NCI-H1105 treated with DMSO at 0.1 percent for 48 hours (cell line): ENCODE data around the gene LDB2.
A peak's percentile ranks its signal among the peaks of the same experiment; 100 is the strongest.

ENCODE experiments used
- DNase-seq: peaks from one replicate; lab custom pipeline; 2025; lab: John Stamatoyannopoulos, UW

The LDB2 gene

GRCh38 chr4:16802044-16802443 is 96.4 kb downstream of the LDB2 start:
- DNase-seq = no peak

DNA sequence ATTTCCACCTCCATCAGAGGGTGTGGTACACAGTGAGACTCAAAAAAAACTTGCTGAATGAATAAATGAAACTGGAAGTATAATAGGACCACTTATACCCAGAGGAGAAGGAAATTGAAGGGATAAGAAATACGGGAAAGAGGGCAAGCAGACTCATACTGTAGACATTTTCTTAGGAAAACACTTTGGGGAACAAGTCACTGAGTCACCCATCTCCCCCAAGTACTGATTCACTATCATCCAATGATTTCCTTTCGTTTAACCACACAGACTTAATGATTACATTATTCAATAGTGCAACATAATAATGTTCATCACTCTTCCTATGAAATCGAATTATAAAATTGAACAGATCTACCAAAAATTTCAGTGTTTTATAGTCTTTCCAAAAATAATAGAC is 97.1 kb downstream of the LDB2 start:
- no peak for DNase-seq

- DNase-seq = no peak
Measured at GRCh38 chr4:16794816-16795445, 103.5 kb downstream of the LDB2 start.

- no peak for DNase-seq
Measured at GRCh38 chr4:16791460-16791859, 107.0 kb downstream of the LDB2 start.

DNA sequence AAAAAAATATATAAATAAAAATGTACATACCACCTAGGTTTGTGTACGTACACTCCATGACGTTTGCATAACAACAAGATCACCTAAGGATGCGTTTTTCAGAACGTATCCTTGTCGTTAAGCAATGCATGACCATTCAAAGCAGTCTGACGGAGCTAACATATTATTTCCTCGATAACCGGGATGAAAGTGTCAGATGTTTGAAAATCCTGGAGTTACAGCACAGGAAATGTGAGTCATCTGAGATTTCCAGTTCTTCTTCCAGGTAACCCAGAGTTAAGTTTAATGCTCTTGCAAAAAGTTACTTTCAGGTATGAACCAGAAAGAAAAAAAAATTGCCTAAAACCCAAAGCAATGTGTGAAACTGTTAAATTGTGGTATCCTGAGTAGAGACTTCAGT is 107.9 kb downstream of the LDB2 start:
- no peak for DNase-seq

GRCh38 chr4:16788868-16789267 is 109.6 kb downstream of the LDB2 start:
- no peak for DNase-seq

DNA sequence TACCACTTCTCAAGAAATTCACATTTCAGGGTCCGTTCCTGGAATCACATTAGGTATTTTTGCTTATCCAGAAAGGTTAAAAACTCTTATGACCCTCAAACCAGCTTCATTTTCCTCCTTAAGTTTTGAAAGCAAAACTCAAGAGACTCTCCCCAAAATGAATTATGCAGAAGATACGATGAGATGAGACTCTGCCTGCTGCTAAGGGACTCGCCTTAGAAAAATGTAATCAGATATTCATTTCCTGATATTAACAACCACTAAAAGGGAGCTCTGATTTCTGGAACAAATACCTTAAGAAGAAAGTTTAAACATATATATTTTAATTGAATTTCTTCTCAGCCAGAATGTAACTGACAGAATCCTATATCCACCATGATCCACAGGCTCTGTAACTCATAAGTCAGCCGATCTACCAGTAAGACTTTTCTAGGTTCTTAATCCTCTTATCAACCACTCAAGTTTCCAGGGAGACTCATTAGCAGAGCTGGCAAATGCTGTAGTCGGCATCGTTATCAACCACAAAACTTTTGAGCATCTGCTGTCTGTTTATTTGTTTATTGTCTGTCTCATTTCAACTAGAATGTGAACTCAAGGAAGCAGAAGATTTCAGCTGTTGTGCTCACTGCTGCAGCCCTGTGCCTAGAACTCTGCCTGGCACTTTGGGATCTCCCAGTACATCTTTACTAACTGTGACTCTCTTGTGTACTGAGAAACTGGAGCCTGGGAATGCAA is 112.5 kb downstream of the LDB2 start:
- no peak for DNase-seq

- DNase-seq = no peak
Measured at GRCh38 chr4:16783119-16783518, 115.3 kb downstream of the LDB2 start.

GRCh38 chr4:16779028-16779675 is 119.3 kb downstream of the LDB2 start:
- DNase-seq = no peak

DNA sequence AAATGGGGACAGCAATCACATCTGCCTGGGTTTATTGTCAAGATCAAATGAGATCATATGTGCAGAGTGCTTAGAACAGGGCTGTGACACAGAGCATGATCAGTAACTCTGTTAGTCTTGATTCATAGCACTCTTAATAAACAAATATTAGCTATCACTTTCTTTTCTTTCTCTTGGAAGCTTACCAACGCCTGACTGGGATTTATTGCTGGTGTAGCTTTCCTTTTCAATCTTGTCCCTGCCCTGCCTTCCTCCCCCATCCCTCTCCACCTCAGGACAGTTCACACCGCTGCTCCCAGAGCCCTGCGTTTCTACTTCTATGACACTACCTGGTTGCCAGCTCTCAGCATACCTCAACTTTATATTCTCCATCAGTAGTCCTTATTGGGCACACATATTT is 120.7 kb downstream of the LDB2 start:
- no peak for DNase-seq

- DNase-seq = no peak
Measured at GRCh38 chr4:16775411-16776154, 122.9 kb downstream of the LDB2 start.

DNA sequence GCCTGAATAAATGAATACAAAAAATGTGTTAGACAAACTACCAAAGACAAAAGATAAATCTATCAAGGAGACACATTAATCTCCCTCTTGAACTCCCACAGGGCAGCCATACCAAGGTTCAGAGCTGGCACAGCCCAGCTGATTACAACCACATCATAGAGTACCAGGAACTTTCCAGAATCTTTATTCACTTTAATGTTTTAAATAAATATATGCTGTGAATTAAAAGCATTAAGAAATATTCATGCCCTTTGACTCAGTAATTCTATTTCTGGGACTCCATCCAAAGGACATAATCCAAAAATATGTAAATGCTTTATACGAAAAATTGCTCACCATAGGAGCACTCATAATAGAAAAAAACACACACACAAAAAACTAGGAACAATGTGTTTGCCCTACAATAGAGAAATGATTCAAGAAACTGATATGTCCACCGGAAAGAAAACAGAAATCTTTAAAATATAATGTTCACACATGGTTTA is 126.0 kb downstream of the LDB2 start:
- DNase-seq = no peak

GRCh38 chr4:16770710-16771285 is 127.6 kb downstream of the LDB2 start:
- DNase-seq = no peak

GRCh38 chr4:16767861-16768260 is 130.6 kb downstream of the LDB2 start:
- peak; percentile 1 for DNase-seq

- no peak for DNase-seq
Measured at GRCh38 chr4:16767251-16767650, 131.2 kb downstream of the LDB2 start.

DNA sequence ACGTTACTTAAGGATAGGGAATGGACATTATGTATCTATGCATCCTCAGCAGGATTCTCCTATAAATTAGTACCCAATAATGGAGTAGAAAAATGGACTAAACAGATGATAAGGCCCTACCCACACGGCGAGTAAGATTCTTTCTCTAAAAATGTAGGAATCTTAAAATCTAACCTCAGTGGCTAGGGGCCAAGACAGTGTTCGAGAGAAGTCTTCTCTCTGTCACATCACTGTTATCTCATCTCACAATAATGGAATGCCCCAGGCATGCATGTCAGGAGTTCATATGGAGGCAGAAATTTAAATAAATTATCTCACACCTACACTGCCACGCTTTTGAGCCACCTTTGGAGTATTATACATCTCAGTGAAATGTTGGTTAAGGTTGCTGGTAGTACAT is 132.9 kb downstream of the LDB2 start:
- DNase-seq = no peak

- DNase-seq = no peak
Measured at GRCh38 chr4:16764622-16765021, 133.8 kb downstream of the LDB2 start.

GRCh38 chr4:16760617-16761363 is 137.7 kb downstream of the LDB2 start:
- no peak for DNase-seq

DNA sequence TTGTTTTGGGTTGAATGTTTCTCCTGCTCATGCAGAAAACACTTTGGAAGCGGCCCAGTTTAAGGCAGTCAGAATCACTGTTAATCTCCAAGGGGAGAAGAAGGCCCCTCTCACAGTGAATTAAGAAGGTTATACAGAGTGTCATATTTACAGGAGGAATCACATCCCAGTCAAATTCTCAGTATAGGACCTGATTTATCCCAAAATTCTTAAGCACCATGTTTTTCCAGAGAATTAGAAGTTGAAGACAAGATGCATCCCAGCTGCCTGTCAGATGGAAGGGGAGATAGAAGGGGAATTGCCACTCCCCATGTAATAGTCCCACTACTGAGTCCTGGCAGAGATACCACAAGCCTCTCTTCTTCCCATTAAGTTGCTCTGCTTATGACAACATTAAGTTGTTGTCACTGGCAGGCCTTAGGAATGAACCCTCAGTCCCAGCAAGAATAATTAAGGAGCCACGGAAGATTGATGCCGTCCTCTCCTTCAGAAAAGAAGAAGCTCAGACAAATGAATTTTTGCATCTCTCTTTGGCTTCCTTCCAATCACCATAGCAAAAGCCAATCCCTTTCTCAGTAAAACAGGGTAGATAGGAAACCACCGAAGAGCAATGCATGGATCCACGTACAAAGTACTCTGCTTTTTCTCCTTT is 138.4 kb downstream of the LDB2 start:
- no peak for DNase-seq

- DNase-seq = no peak
Measured at GRCh38 chr4:16758816-16759215, 139.6 kb downstream of the LDB2 start.

- DNase-seq = no peak
Measured at GRCh38 chr4:16758255-16758654, 140.2 kb downstream of the LDB2 start.
